Panc1 (cell line): Measurements from ENCODE around the gene PTPN4.

Source experiments
- POLR2AphosphoS5 ChIP-seq: IDR thresholded peaks from 2 replicates; pipeline ENCODE4 v1.6.1; 2012; ENCODE audit warnings: mild to moderate bottlenecking, low read depth, low read length, moderate library complexity
- REST ChIP-seq, 2 experiments: IDR thresholded peaks; 2 replicates each; pipeline ENCODE4 v1.6.1; 2011 to 2012; ENCODE audit warnings: low read depth in 2 of 2, control low read depth in 1 of 2, low read length in 1 of 2, mild to moderate bottlenecking in 1 of 2, moderate library complexity in 1 of 2; ENCODE audit not compliant: insufficient read depth in 1 of 2
- TF ChIP-seq, protein P1 (sequence below): fragments of 450-650 bp; IDR thresholded peaks from 2 replicates; pipeline ENCODE4 v1.5.1; 2017; ENCODE audit warnings: mild to moderate bottlenecking

DNA sequence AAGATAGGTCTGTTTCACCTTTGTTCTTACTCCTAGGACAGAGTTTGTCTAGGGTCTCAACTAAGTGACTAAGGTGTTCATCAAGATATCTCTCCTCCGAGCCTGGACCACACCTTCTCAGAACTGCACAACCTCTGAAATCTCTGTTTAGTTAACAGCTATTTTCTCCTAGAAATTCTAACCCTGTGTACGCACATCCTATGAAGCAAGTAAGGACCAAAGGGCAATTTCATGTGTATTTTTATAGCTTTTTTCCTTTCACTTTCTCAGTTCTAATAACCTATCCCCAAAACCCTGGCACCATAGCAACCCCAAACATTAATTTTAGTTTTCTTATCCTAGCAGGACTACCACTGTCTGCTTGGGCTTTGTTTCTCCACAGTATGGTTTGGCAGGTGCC is 59.1 kb downstream of the PTPN4 start:
- TF ChIP-seq POLR2AphosphoS5: no peak
- TF ChIP-seq, protein P1, sequence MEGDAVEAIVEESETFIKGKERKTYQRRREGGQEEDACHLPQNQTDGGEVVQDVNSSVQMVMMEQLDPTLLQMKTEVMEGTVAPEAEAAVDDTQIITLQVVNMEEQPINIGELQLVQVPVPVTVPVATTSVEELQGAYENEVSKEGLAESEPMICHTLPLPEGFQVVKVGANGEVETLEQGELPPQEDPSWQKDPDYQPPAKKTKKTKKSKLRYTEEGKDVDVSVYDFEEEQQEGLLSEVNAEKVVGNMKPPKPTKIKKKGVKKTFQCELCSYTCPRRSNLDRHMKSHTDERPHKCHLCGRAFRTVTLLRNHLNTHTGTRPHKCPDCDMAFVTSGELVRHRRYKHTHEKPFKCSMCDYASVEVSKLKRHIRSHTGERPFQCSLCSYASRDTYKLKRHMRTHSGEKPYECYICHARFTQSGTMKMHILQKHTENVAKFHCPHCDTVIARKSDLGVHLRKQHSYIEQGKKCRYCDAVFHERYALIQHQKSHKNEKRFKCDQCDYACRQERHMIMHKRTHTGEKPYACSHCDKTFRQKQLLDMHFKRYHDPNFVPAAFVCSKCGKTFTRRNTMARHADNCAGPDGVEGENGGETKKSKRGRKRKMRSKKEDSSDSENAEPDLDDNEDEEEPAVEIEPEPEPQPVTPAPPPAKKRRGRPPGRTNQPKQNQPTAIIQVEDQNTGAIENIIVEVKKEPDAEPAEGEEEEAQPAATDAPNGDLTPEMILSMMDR: no peak
- no peak for TF ChIP-seq REST (IDR thresholded peaks at IDR 0.05; ENCODE audit: insufficient read depth in 1 of 2, low read depth in 2 of 2, low read length in 1 of 2)
